ENCODE data around the gene SPDYC. TPM values are rescaled to one million over a fixed set of nuclear protein-coding genes. Genes with fewer than 3 reads are reported as not detected.

Gene SPDYC
- total and polyA plus RNA-seq, 9 of the 15 experiments (the other 6 are each of a cell fraction or from before 2014, with no cell fraction given) = 4.4 to 18.8 (median 9.2) TPM

DNA sequence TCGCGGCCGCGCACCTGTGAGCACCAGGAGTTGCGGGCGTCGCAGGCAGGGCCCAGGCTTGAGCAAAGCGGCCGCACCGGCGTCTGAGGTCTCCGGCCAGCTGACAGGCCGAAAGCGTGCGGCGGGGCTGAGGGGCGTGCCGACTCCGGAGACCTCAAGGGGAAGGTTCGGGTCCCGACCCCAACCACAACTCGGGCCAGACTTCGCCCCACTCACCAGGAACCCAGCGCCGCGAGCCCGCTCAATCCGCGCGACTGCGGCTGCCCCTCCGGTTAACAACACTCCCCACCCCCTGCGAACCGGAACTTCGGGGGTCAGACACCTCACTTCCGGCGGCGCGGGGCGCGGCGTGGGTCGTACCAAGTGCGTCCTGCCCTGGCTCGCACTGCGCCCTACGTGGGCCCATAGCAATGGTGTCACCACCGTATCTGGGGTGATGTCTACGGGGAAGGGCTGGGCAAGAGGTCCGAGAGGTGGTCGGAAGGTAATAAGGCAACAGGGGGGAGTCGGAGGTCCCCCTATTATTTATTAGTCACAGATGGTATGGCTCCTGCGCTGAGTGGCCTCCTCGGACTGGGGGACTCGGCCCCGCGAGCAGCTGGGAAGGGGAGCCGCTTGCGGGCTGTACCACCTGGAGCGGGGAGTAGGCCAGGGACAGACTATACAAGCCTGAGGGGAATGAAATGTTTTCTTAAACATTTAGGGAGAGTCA lies 35.6 kb upstream of the SPDYC start, which contains the start of gene SYVN1 (continued):
- TF ChIP-seq CBX2 (IDR thresholded peaks at IDR 0.05; ENCODE audit: insufficient read depth, low read length, poor library complexity, severe bottlenecking) = no peak
- no peak for TF ChIP-seq TARDBP (IDR thresholded peaks at IDR 0.05)
- no peak for TF ChIP-seq U2AF1 (optimal IDR thresholded peaks at IDR 0.05; ENCODE audit: low read depth, low read length)
- peak; percentile 75; the same call in 1 of the 2 replicates for TF ChIP-seq ZNF780A (CRISPR knock-in tag; IDR thresholded peaks at IDR 0.05)
- no peak for TF ChIP-seq NR1H2 (CRISPR knock-in tag; IDR thresholded peaks at IDR 0.05)
- no peak for TF ChIP-seq ZNF696 (CRISPR knock-in tag; conservative IDR thresholded peaks at IDR 0.05)
- TF ChIP-seq TBP (optimal IDR thresholded peaks at IDR 0.05; ENCODE audit: low read depth, low read length) = peak; percentile 84
- no peak; the same call in 1 of the 2 replicates for TF ChIP-seq DPF2 (IDR thresholded peaks at IDR 0.05)
- TF ChIP-seq, protein P1, sequence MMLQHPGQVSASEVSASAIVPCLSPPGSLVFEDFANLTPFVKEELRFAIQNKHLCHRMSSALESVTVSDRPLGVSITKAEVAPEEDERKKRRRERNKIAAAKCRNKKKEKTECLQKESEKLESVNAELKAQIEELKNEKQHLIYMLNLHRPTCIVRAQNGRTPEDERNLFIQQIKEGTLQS (IDR thresholded peaks at IDR 0.05) = peak; percentile 68
- TF ChIP-seq, protein P1 (CRISPR knock-in tag; conservative IDR thresholded peaks at IDR 0.05) = 0 out of 2 replicates have a peak, but pooled peaks have one; percentile 27
- TF ChIP-seq, protein P2, sequence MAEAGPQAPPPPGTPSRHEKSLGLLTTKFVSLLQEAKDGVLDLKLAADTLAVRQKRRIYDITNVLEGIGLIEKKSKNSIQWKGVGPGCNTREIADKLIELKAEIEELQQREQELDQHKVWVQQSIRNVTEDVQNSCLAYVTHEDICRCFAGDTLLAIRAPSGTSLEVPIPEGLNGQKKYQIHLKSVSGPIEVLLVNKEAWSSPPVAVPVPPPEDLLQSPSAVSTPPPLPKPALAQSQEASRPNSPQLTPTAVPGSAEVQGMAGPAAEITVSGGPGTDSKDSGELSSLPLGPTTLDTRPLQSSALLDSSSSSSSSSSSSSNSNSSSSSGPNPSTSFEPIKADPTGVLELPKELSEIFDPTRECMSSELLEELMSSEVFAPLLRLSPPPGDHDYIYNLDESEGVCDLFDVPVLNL (CRISPR knock-in tag; IDR thresholded peaks at IDR 0.05; ENCODE audit: low read depth) = no peak
- TF ChIP-seq ZNF778 (CRISPR knock-in tag; IDR thresholded peaks at IDR 0.05) = no peak
- no peak for TF ChIP-seq RFX1 (IDR thresholded peaks at IDR 0.05)
- TF ChIP-seq, protein P3, sequence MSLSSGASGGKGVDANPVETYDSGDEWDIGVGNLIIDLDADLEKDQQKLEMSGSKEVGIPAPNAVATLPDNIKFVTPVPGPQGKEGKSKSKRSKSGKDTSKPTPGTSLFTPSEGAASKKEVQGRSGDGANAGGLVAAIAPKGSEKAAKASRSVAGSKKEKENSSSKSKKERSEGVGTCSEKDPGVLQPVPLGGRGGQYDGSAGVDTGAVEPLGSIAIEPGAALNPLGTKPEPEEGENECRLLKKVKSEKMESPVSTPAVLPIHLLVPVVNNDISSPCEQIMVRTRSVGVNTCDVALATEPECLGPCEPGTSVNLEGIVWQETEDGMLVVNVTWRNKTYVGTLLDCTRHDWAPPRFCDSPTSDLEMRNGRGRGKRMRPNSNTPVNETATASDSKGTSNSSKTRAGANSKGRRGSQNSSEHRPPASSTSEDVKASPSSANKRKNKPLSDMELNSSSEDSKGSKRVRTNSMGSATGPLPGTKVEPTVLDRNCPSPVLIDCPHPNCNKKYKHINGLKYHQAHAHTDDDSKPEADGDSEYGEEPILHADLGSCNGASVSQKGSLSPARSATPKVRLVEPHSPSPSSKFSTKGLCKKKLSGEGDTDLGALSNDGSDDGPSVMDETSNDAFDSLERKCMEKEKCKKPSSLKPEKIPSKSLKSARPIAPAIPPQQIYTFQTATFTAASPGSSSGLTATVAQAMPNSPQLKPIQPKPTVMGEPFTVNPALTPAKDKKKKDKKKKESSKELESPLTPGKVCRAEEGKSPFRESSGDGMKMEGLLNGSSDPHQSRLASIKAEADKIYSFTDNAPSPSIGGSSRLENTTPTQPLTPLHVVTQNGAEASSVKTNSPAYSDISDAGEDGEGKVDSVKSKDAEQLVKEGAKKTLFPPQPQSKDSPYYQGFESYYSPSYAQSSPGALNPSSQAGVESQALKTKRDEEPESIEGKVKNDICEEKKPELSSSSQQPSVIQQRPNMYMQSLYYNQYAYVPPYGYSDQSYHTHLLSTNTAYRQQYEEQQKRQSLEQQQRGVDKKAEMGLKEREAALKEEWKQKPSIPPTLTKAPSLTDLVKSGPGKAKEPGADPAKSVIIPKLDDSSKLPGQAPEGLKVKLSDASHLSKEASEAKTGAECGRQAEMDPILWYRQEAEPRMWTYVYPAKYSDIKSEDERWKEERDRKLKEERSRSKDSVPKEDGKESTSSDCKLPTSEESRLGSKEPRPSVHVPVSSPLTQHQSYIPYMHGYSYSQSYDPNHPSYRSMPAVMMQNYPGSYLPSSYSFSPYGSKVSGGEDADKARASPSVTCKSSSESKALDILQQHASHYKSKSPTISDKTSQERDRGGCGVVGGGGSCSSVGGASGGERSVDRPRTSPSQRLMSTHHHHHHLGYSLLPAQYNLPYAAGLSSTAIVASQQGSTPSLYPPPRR (CRISPR knock-in tag; IDR thresholded peaks at IDR 0.05; ENCODE audit: borderline replicate concordance) = peak; percentile 87; the same call in 1 of the 2 replicates
- TF ChIP-seq ARID1B (IDR thresholded peaks at IDR 0.05) = peak; percentile 54; the same call in 1 of the 2 replicates
- TF ChIP-seq, protein P4, sequence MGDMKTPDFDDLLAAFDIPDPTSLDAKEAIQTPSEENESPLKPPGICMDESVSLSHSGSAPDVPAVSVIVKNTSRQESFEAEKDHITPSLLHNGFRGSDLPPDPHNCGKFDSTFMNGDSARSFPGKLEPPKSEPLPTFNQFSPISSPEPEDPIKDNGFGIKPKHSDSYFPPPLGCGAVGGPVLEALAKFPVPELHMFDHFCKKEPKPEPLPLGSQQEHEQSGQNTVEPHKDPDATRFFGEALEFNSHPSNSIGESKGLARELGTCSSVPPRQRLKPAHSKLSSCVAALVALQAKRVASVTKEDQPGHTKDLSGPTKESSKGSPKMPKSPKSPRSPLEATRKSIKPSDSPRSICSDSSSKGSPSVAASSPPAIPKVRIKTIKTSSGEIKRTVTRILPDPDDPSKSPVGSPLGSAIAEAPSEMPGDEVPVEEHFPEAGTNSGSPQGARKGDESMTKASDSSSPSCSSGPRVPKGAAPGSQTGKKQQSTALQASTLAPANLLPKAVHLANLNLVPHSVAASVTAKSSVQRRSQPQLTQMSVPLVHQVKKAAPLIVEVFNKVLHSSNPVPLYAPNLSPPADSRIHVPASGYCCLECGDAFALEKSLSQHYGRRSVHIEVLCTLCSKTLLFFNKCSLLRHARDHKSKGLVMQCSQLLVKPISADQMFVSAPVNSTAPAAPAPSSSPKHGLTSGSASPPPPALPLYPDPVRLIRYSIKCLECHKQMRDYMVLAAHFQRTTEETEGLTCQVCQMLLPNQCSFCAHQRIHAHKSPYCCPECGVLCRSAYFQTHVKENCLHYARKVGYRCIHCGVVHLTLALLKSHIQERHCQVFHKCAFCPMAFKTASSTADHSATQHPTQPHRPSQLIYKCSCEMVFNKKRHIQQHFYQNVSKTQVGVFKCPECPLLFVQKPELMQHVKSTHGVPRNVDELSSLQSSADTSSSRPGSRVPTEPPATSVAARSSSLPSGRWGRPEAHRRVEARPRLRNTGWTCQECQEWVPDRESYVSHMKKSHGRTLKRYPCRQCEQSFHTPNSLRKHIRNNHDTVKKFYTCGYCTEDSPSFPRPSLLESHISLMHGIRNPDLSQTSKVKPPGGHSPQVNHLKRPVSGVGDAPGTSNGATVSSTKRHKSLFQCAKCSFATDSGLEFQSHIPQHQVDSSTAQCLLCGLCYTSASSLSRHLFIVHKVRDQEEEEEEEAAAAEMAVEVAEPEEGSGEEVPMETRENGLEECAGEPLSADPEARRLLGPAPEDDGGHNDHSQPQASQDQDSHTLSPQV (IDR thresholded peaks at IDR 0.05) = no peak
